ENCODE data around the gene KIF5A.

Gene KIF5A

GRCh38 chr12:57520053-57520818 lies 29.6 kb upstream of the KIF5A start, which contains the start of gene DDIT3:
TSS of gene DDIT3 (minus strand) at chr12:57520514. CDS start at chr12:57517406, 3,108 bp downstream.
- peak; percentile 99 for DNase-seq

- peak; percentile 41 for DNase-seq
Observed at GRCh38 chr12:57521525-57522010, 28.3 kb upstream of the KIF5A start.

GRCh38 chr12:57522011-57522886 lies 27.6 kb upstream of the KIF5A start, which contains the start of gene MBD6:
TSS of gene MBD6 (plus strand) at chr12:57522824. CDS start at chr12:57524304, 1,480 bp downstream.
- DNase-seq = peak; percentile 91

- no peak for DNase-seq
Observed at GRCh38 chr12:57522887-57523705, 26.7 kb upstream of the KIF5A start.

- peak; percentile 38 for DNase-seq
Observed at GRCh38 chr12:57523706-57524614, 25.9 kb upstream of the KIF5A start.

GRCh38 chr12:57524814-57525614 lies 24.8 kb upstream of the KIF5A start:
- no peak for DNase-seq

GRCh38 chr12:57525615-57526383 lies 24.0 kb upstream of the KIF5A start:
- no peak for DNase-seq

- DNase-seq = no peak
Observed at GRCh38 chr12:57526477-57527126, 23.2 kb upstream of the KIF5A start.

GRCh38 chr12:57527184-57527583 lies 22.7 kb upstream of the KIF5A start:
- no peak for DNase-seq

GRCh38 chr12:57528176-57528575 lies 21.7 kb upstream of the KIF5A start:
- DNase-seq = no peak

- no peak for DNase-seq
Observed at GRCh38 chr12:57528831-57529555, 20.9 kb upstream of the KIF5A start.

GRCh38 chr12:57529831-57530230 lies 20.0 kb upstream of the KIF5A start:
- no peak for DNase-seq

- DNase-seq = no peak
Observed at GRCh38 chr12:57530396-57531142, 19.3 kb upstream of the KIF5A start.

- no peak for DNase-seq
Observed at GRCh38 chr12:57531836-57532235, 18.0 kb upstream of the KIF5A start.

GRCh38 chr12:57533108-57533507 lies 16.7 kb upstream of the KIF5A start:
- DNase-seq = no peak

GRCh38 chr12:57534250-57534649 lies 15.6 kb upstream of the KIF5A start:
- no peak for DNase-seq

GRCh38 chr12:57534991-57535543 lies 14.8 kb upstream of the KIF5A start:
- DNase-seq = no peak
